Measurements from ENCODE around the gene FAM181A.

GRCh38 chr14:93926873-93927799 is at the start of gene FAM181A:
- no peak for TF ChIP-seq POLR2A (IDR thresholded peaks at IDR 0.05)
- TF ChIP-seq, protein P1, sequence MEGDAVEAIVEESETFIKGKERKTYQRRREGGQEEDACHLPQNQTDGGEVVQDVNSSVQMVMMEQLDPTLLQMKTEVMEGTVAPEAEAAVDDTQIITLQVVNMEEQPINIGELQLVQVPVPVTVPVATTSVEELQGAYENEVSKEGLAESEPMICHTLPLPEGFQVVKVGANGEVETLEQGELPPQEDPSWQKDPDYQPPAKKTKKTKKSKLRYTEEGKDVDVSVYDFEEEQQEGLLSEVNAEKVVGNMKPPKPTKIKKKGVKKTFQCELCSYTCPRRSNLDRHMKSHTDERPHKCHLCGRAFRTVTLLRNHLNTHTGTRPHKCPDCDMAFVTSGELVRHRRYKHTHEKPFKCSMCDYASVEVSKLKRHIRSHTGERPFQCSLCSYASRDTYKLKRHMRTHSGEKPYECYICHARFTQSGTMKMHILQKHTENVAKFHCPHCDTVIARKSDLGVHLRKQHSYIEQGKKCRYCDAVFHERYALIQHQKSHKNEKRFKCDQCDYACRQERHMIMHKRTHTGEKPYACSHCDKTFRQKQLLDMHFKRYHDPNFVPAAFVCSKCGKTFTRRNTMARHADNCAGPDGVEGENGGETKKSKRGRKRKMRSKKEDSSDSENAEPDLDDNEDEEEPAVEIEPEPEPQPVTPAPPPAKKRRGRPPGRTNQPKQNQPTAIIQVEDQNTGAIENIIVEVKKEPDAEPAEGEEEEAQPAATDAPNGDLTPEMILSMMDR (IDR thresholded peaks at IDR 0.05), result no peak
- no peak for TF ChIP-seq POLR2AphosphoS5 (IDR thresholded peaks at IDR 0.05)

Measured in sigmoid colon (tissue), 4 donors.